Measurements from ENCODE around the gene DPP6. TPM values are rescaled to one million over a fixed set of nuclear protein-coding genes. Genes with fewer than 3 reads are reported as not detected.

The DPP6 gene
- total RNA-seq, 1 experiment from 2014 or later: not detected

GRCh38 chr7:154852205-154852604 is 800.0 kb downstream of the DPP6 start:
- ATAC-seq: no peak
- TF ChIP-seq CTCF (IDR thresholded peaks at IDR 0.05): no peak
- TF ChIP-seq REST (IDR thresholded peaks at IDR 0.05; ENCODE audit: insufficient read depth in 1 of 2, low read depth in 2 of 2, low read length in 1 of 2): no peak
- TF ChIP-seq TCF7L2 (IDR thresholded peaks at IDR 0.05; ENCODE audit: low read depth, low read length): no peak
- no peak for TF ChIP-seq SIN3A (IDR thresholded peaks at IDR 0.05; ENCODE audit: borderline replicate concordance, insufficient read depth, low read depth, low read length)
- no peak for TF ChIP-seq POLR2AphosphoS5 (IDR thresholded peaks at IDR 0.05; ENCODE audit: low read depth, low read length)
- H3K27me3 ChIP-seq (ENCODE audit: control insufficient read depth, insufficient read depth, low read length): no peaks in the 10 kb centered on the region; the same call in 1 of the 2 replicates
- ChIA-PET POLR2A (no interaction called here), CTCF (no interaction called here)
- no peaks in the 10 kb centered on the region for H3K36me3 ChIP-seq (ENCODE audit: control insufficient read depth, insufficient read depth, low read length)
- in situ Hi-C loops (cut with HindIII; ENCODE audit: low pct_unique_long_range_greater_than_20kb, low sequenced_read_pairs) (no loop called here), intact Hi-C loops (cut with micrococcal nuclease; ENCODE audit: unreplicated experiment) (no loop called here)
- no TSS peak for BruUV-seq (replicated peaks)
- no peak overlapping the region for H3K27ac ChIP-seq (ENCODE audit: low read length)
- no peak overlapping the region for H3K4me3 ChIP-seq (ENCODE audit: low read depth in 2 of 2, low read length in 2 of 2)
- no peaks in the 10 kb centered on the region for H3K4me1 ChIP-seq (ENCODE audit: control insufficient read depth, insufficient read depth, low read length)
- H3K9me3 ChIP-seq (ENCODE audit: control insufficient read depth, insufficient read depth, low read depth, low read length): no peaks in the 10 kb centered on the region
- no peak for DNase-seq (ENCODE audit: low read depth, low spot score)

- ChIA-PET POLR2A (no interaction called here), CTCF (no interaction called here)
- no peak for ATAC-seq
- no peak overlapping the region for H3K27ac ChIP-seq (ENCODE audit: low read length)
- BruUV-seq (replicated peaks): no TSS peak
- no peaks in the 10 kb centered on the region; the same call in 1 of the 2 replicates for H3K27me3 ChIP-seq (ENCODE audit: control insufficient read depth, insufficient read depth, low read length)
- no peak overlapping the region for H3K4me3 ChIP-seq (ENCODE audit: low read depth in 2 of 2, low read length in 2 of 2)
- intact Hi-C loops (cut with micrococcal nuclease; ENCODE audit: unreplicated experiment): no loop called here
- H3K4me1 ChIP-seq (ENCODE audit: control insufficient read depth, insufficient read depth, low read length): no peaks in the 10 kb centered on the region
- DNase-seq (ENCODE audit: low read depth, low spot score): no peak
- in situ Hi-C loops (cut with HindIII; ENCODE audit: low pct_unique_long_range_greater_than_20kb, low sequenced_read_pairs): no loop called here
- H3K9me3 ChIP-seq (ENCODE audit: control insufficient read depth, insufficient read depth, low read depth, low read length): no peaks in the 10 kb centered on the region
- TF ChIP-seq TCF7L2 (IDR thresholded peaks at IDR 0.05; ENCODE audit: low read depth, low read length) (no peak), SIN3A (IDR thresholded peaks at IDR 0.05; ENCODE audit: borderline replicate concordance, insufficient read depth, low read depth, low read length) (no peak), CTCF (IDR thresholded peaks at IDR 0.05) (no peak), REST (IDR thresholded peaks at IDR 0.05; ENCODE audit: insufficient read depth in 1 of 2, low read depth in 2 of 2, low read length in 1 of 2) (no peak), POLR2AphosphoS5 (IDR thresholded peaks at IDR 0.05; ENCODE audit: low read depth, low read length) (no peak)
- no peaks in the 10 kb centered on the region for H3K36me3 ChIP-seq (ENCODE audit: control insufficient read depth, insufficient read depth, low read length)
These were observed 801.0 kb downstream of the DPP6 start for GRCh38 chr7:154853063-154853726.

All from Panc1 (cell line).